Measurements from ENCODE around the gene RPS6KA5. TPM values are rescaled to one million over a fixed set of nuclear protein-coding genes. Genes with fewer than 3 reads are reported as not detected.

The RPS6KA5 gene
- total and polyA plus RNA-seq, 9 of the 15 experiments (the other 6 are each of a cell fraction or from before 2014, with no cell fraction given) = 0.88 to 7.7 (median 4.7) TPM

GRCh38 chr14:90808759-90809529, 251.5 kb downstream of the RPS6KA5 start (continued):
- no peak for TF ChIP-seq MAZ (CRISPR knock-in tag; conservative IDR thresholded peaks at IDR 0.05 in 1 of 2, IDR thresholded peaks at IDR 0.05 in 1 of 2)
- TF ChIP-seq ZBTB33 (CRISPR knock-in tag; IDR thresholded peaks at IDR 0.05) = peak; percentile 48; the same call in 1 of the 2 replicates
- no peak for TF ChIP-seq NFE2L1 (tag; IDR thresholded peaks at IDR 0.05; ENCODE audit: borderline replicate concordance, low read depth)
- TF ChIP-seq ZNF384 (IDR thresholded peaks at IDR 0.05; ENCODE audit: low read depth, low read length) = no peak
- TF ChIP-seq RBFOX2 (IDR thresholded peaks at IDR 0.05; ENCODE audit: low read depth, low read length) = 0 out of 2 replicates have a peak, but pooled peaks have one; percentile 18
- TF ChIP-seq RBM25 (IDR thresholded peaks at IDR 0.05; ENCODE audit: low read depth, low read length, severe bottlenecking) = peak; percentile 39

DNA sequence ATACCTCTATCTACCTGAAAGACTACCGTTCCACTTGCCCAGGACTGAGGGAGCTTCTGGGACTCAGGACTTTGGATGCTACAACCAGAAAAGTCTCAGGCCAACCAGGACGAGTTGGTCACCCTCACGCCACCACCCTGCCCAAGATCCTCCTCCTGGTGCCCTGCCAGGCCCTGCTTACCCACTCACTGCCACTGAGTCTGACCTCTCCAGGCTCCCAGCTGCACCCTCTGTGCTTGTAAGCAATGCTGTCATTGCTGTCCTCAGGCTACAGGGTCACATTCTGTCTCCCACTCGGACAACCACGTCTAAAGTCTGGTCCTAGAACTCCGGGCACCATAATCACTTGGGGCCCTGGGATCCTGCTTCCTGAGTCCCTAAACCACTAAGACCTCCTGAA, 253.4 kb downstream of the RPS6KA5 start:
- Histone ChIP-seq H3K4me3 (no peak overlapping the region), H3K4me1 (replicated peaks in 1 of 2; ENCODE audit: control insufficient read depth in 2 of 2, insufficient read depth in 2 of 2, low read length in 2 of 2) (peaks cover 62 to 81% of the 10 kb centered on the region in 2 experiments), H3K9me1 (ENCODE audit: control insufficient read depth, insufficient read depth, low read length) (no peaks in the 10 kb centered on the region), H3K9ac (ENCODE audit: insufficient read depth in 1 of 2, low read depth in 2 of 2, low read length in 2 of 2) (peak overlapping the region; percentile 41 to 90), H3K27me3 (ENCODE audit: control insufficient read depth in 2 of 2, insufficient read depth in 2 of 2, low read length in 2 of 2) (no peaks in the 10 kb centered on the region), H3K27ac (ENCODE audit: extremely low read depth, low read depth, low read length) (peak overlapping the region; percentile 97), H2AFZ (ENCODE audit: low read depth, low read length) (no peak overlapping the region), H4K20me1 (replicated peaks; ENCODE audit: control insufficient read depth, insufficient read depth, low read length) (no peaks in the 10 kb centered on the region; the same call in 1 of the 2 replicates), H3K9me3 (replicated peaks; ENCODE audit: control insufficient read depth, insufficient read depth, low read depth, low read length) (no peaks in the 10 kb centered on the region), H3K79me2 (ENCODE audit: control insufficient read depth, insufficient read depth, low read length) (peaks cover 93% of the 10 kb centered on the region), H3K4me2 (ENCODE audit: insufficient read depth, low read length) (peak overlapping the region; percentile 82; the same call in 1 of the 2 replicates), H3K36me3 (ENCODE audit: control insufficient read depth, insufficient read depth, low read length) (peaks cover 15% of the 10 kb centered on the region; the same call in 2 of the 3 replicates)
- FAIRE-seq = no peak
- POLR2A ChIA-PET = no interaction called here
- no peak for DNase-seq (ENCODE audit: extremely low read depth in 1 of 4, low spot score in 3 of 4)
- intact Hi-C loops (cut with micrococcal nuclease) = loop anchor here (2.0 to 5.0 kb wide), 2 partner anchors 46 to 425 kb away; no protein-coding TSS in a partner anchor
- CTCF ChIA-PET (ENCODE audit: low intra/inter-chr PET ratio) = no interaction called here
- in situ Hi-C loops (cut with MboI) = no loop called here
- ATAC-seq = no peak
- 69% methylated on average over 5 of the region's 6 CpGs for WGBS (ENCODE audit: insufficient coverage, low coverage, missing lambda C conversion rate)
- no TSS peak for BruUV-seq (replicated peaks)
- TF ChIP-seq TEAD1 (CRISPR knock-in tag; IDR thresholded peaks at IDR 0.05) (no peak), ZNF146 (CRISPR knock-in tag; IDR thresholded peaks at IDR 0.05; ENCODE audit: unreplicated experiment) (no peak), NELFE (IDR thresholded peaks at IDR 0.05; ENCODE audit: insufficient read depth, insufficient read length) (no peak), NFIC (IDR thresholded peaks at IDR 0.05) (no peak), IFI16 (CRISPR knock-in tag; IDR thresholded peaks at IDR 0.05) (no peak), MLLT1 (IDR thresholded peaks at IDR 0.05) (no peak), TEAD2 (tag; IDR thresholded peaks at IDR 0.05) (no peak), TCF7L2 (IDR thresholded peaks at IDR 0.05; ENCODE audit: low read depth, low read length) (no peak), SIRT6 (IDR thresholded peaks at IDR 0.05; ENCODE audit: low read depth, low read length) (no peak)
- TF ChIP-seq, protein P1, sequence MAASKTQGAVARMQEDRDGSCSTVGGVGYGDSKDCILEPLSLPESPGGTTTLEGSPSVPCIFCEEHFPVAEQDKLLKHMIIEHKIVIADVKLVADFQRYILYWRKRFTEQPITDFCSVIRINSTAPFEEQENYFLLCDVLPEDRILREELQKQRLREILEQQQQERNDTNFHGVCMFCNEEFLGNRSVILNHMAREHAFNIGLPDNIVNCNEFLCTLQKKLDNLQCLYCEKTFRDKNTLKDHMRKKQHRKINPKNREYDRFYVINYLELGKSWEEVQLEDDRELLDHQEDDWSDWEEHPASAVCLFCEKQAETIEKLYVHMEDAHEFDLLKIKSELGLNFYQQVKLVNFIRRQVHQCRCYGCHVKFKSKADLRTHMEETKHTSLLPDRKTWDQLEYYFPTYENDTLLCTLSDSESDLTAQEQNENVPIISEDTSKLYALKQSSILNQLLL (CRISPR knock-in tag; IDR thresholded peaks at IDR 0.05; ENCODE audit: borderline replicate concordance) = no peak
